ENCODE measurements around the gene ADAM19.

ADAM19 gene

GRCh38 chr5:157516626-157517325 lies 58.8 kb downstream of the ADAM19 start:
- no peak for DNase-seq (ENCODE audit: low spot score)

DNA sequence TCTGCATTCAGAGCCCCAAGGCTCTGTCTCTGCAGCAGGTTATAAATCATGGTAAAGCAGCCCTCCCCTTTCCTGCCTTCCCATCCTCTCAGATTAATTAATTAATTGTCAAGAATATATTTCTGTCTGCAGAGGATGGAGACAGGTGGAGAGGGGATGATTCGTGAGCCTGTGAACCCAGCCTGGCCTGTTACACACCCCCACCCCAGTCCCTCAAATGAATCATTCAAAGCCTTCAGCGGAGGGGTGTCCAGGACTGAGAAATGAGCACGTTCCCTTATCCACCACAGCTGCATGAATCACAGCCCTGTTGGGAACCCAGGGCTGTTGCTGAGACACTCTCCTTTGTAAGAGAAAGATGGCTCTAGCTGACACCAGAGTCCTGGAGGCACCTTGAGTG lies 59.6 kb downstream of the ADAM19 start:
- no peak for DNase-seq (ENCODE audit: low spot score)

GRCh38 chr5:157514974-157515373 lies 60.6 kb downstream of the ADAM19 start:
- no peak for DNase-seq (ENCODE audit: low spot score)

GRCh38 chr5:157513182-157513581 lies 62.4 kb downstream of the ADAM19 start:
- no peak for DNase-seq (ENCODE audit: low spot score)

DNA sequence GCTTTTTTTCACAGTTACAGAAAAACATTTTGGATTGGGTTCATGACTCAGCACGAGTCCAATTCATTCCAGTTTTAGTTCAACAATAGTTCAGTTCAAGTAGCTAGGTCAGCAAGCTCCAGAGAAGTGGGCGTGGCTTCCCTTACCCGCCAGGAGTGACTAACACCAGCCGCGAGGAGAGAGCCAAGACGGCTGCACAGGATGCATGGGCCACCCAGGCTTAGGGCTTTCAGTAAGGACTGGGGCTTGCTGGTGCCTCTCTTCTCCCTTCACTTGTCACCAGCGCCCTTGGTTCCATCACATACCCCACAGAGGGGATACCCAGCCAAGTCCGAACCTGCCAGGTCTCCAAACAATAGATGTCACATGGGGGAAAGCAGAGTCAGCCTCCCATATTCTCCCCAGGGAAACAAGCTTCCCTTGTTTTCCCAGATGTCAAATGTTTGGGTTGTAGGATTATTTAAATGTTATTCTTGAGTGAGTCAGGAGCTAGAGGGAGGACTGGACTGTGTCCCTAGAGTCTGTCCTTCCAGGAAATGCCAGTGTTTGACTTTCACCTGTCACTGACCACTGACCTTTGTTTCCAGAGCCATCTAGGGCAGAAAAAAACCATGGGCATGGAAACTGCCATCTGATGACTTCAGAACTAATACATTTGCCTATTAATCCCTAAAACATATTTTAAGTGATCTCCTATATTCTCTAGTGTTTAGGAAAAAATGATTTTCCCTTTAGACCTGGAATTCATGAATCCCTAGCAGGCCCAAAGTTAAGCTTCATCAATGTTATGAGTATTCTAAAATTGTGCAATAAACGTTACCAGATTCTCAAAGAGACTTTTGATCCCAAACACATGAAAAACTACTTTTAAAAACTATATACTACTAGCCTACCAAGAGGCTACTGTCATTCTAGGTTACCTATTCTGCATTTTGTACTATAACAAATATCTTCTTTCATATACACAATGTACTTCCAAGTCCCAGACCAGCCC lies 63.6 kb downstream of the ADAM19 start:
- no peak for DNase-seq (ENCODE audit: low spot score)

- no peak for DNase-seq (ENCODE audit: low spot score)
Measured at GRCh38 chr5:157510682-157511081, 64.9 kb downstream of the ADAM19 start.

GRCh38 chr5:157509587-157509986 lies 66.0 kb downstream of the ADAM19 start:
- DNase-seq (ENCODE audit: low spot score) = no peak

DNA sequence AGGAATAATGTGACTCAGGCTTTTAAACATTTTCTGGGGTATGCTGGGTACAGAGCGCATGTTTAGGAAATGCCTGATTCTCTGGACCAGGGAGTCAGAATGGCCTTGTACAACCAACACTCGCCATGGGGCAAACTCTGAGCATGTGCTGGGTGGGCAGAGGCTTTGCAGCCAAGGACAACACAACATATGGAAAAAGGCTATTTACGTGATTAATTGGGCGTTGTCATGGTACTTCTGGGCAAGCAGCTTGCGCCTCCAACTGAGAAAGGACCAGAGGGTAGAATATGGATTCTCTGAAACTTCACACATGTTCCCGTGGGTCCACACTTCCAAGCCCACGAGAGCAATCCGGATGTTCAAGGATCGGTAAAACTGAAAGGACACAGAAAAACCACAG lies 66.5 kb downstream of the ADAM19 start:
- DNase-seq (ENCODE audit: low spot score) = no peak

DNA sequence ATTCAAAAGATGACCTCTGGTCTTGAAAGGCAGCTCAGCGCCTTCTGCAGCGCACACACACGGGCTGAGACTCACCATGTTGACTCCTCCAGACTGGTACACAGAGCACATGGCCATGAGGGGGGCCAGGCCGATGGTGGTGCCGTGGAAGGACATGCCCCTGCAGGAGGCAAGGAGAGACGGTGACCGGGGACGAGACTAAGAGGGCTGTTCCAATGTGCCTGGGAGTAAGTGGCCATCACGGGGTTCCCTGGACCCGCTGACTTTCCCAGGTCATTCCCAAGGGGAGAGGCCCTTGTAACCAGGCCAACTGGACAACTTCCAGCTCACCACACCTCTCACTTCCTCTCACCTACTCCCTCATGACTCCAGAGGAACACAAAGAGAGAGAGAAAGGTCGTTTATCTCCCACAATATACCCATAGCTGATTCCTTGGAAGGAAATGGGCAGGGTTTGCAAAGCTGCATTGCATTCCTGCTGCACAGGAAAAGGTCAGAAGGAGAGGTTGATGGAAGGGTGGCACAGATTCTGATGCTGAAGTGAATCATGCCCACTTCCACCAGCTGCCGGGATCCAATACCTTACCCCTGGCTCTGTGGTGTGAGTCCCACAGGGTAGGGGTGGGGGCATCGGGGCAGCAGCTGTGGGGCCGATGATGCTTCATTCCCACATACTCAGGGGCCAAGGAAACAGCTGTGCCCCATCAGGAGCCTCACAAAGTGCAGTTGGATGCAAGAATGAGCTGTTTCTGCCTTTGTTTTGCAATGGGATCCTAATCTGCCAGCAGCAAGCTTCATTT lies 68.4 kb downstream of the ADAM19 start:
- DNase-seq (ENCODE audit: low spot score) = no peak

DNA sequence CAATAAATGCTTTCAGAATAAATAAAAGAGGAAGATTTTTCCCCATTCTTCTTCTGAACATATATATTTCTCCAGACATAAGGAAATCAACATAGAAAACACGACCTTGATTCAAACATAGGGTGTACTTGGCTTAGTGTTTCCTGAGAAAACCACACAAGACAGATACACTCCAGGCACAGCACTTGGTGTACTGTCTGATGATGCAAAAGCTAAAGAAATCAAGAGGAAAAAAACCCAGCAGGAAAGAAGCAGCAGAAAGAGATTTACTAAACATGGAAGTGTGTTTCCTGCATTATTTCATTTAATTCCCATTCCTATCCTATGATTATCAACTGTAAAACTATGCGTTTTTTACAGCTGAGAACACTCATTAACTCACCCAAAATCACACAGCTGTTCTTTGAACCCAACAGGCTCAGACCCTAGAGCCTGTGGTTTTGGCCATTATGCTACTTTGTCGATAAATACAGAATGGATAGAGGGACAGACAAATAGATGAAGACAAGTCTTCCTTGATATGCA lies 69.4 kb downstream of the ADAM19 start:
- no peak for DNase-seq (ENCODE audit: low spot score)

DNA sequence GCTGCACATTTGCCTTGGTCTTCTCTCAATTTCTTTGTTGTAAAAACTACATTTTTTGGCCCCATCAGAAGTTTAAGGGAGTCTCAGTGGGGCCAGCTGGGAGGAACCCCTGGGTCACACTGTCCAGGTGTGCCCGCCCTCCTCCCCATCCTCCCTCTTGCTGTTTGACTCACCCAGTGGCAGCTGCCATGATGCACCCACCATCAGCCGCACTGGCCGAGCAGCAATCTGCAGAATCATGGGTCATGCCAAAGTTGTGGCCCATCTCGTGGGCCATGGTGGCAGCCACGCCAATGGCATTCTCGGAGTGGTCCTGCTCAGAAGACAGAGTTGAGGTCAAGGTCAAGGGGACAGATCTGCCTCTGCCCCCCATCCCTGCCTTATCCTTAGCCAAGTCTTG lies 70.1 kb downstream of the ADAM19 start:
- no peak for DNase-seq (ENCODE audit: low spot score)

DNA sequence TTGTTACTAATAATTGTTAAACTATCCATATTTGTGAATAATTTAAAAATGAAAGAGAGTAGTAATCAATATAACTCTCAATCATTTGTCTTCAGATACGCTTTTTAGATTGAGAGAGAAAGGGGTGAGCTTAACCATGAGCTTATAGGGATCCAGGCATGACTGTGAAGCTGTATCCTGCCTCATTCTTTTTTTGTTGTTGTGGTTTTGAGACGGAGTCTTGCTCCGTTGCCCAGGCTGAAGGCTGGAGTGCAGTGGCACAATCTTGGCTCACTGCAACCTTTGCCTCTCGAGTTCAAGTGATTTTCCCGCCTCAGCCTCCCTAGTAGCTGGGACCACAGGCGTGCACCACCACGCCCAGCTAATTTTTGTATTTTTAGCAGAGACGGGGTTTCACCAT lies 71.5 kb downstream of the ADAM19 start:
- DNase-seq (ENCODE audit: low spot score) = no peak

- DNase-seq (ENCODE audit: low spot score) = no peak
Measured at GRCh38 chr5:157502143-157502647, 73.4 kb downstream of the ADAM19 start.

DNA sequence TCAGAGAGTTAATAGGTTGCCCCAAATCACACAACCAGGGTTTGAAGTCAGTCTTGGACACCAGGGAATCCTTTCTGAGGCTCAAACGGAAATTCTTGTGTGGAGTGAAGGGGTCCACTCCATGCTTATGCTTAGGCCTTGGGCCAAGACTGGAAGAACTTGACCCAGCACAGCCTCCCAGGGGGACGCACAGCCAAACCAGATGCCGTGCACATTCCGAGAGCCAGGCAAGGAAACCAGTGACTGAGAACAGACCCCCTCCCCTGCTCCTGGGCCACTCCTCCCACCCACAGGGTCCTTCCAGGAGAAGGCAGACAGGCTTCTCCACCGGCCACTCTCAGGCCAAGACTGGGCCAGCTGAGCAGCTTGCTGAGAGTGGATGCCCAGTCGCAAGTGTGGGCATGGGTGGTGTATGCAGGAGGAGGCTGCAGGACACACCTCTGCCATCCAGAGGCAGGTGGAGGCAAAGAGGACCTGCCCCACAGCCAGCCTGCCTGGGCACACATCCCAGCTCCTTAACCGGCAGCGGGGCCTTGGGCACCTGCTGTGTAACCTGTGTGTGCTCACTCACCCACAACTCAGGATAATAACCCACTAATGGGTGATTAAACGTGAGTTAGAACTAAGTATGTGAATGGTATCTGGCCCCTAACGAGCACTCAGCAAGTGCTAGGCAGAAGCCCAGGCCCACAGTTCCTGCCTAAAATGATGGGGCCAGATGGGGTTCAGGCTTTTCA lies 77.5 kb downstream of the ADAM19 start:
- peak; percentile 42 for DNase-seq (ENCODE audit: low spot score)

- peak; percentile 16 for DNase-seq (ENCODE audit: low spot score)
Measured at GRCh38 chr5:157496864-157497263, 78.7 kb downstream of the ADAM19 start.

- DNase-seq (ENCODE audit: low spot score) = no peak
Measured at GRCh38 chr5:157494178-157494832, 81.3 kb downstream of the ADAM19 start.

- DNase-seq (ENCODE audit: low spot score) = no peak
Measured at GRCh38 chr5:157492886-157493285, 82.7 kb downstream of the ADAM19 start.

DNA sequence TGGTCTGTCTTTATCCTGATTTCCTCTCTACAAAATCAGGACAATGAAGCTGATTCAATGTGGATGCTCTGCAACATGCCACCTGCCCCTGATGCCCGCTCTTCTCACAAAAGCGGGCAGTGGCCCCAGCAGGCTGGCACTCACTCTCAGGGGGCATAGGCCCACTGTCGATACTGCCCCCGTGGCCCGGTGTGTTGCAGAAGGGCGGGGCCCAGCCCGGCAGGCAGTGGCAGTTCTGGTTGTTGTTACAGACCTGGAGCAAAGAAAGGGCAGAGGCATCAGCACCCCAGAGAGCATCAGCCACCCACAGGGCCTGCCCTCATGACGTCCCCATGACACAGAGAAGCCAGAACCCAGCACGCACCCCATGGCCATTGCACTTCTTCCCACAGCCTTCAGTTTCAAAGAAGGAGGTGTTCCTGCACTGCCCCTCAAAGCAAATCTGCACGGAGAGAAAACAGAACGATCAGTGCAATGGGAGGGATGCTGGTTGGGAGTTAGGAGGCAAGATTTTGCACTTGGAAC lies 84.0 kb downstream of the ADAM19 start:
- no peak for DNase-seq (ENCODE audit: low spot score)

- no peak for DNase-seq (ENCODE audit: low spot score)
Measured at GRCh38 chr5:157487358-157487757, 88.2 kb downstream of the ADAM19 start.

GRCh38 chr5:157486861-157487260 lies 88.7 kb downstream of the ADAM19 start:
- DNase-seq (ENCODE audit: low spot score) = peak; percentile 59

All from SK-N-DZ (cell line).